ENCODE measurements around the gene SMCO4.

SMCO4 gene

GRCh38 chr11:93528252-93528651, 14.9 kb downstream of the SMCO4 start:
- H3K4me3 ChIP-seq (ENCODE audit: low read length): no peak overlapping the region
- no peak for TF ChIP-seq ZNF274 (IDR thresholded peaks at IDR 0.05; ENCODE audit: low read depth, low read length)

GRCh38 chr11:93526641-93527583, 16.3 kb downstream of the SMCO4 start:
- H3K4me3 ChIP-seq (ENCODE audit: low read length): peak overlapping the region; percentile 32; the same call in 1 of the 2 replicates
- no peak for TF ChIP-seq ZNF274 (IDR thresholded peaks at IDR 0.05; ENCODE audit: low read depth, low read length)

GRCh38 chr11:93526346-93526633, 16.9 kb downstream of the SMCO4 start:
- peak overlapping the region; percentile 32; the same call in 1 of the 2 replicates for H3K4me3 ChIP-seq (ENCODE audit: low read length)
- no peak for TF ChIP-seq ZNF274 (IDR thresholded peaks at IDR 0.05; ENCODE audit: low read depth, low read length)

GRCh38 chr11:93525601-93526345, 17.4 kb downstream of the SMCO4 start:
- no peak for TF ChIP-seq ZNF274 (IDR thresholded peaks at IDR 0.05; ENCODE audit: low read depth, low read length)
- peak overlapping the region; percentile 32; the same call in 1 of the 2 replicates for H3K4me3 ChIP-seq (ENCODE audit: low read length)

DNA sequence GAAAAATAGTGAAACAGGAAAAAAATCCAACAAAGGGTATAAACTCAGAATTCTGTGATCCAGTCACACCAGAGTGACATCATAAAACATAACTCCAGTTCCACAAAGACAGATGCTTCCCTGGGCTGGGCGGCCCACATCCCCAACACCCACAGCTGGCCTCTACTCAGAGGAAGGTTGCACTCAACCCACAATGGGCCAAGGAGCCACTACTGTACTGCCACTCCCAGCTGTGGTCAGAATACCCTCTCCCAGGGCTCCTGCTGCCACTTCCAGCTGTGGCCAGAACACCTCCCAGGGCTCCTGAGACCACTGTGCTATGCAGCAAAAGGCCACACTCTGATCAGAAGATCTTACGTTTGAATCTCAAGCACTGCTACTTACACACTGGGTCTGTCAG, 18.3 kb downstream of the SMCO4 start:
- TF ChIP-seq ZNF274 (IDR thresholded peaks at IDR 0.05; ENCODE audit: low read depth, low read length): no peak
- H3K4me3 ChIP-seq (ENCODE audit: low read length): peak overlapping the region; percentile 53; the same call in 1 of the 2 replicates

- no peak for TF ChIP-seq ZNF274 (IDR thresholded peaks at IDR 0.05; ENCODE audit: low read depth, low read length)
- peak overlapping the region; percentile 53; the same call in 1 of the 2 replicates for H3K4me3 ChIP-seq (ENCODE audit: low read length)
These were observed 19.0 kb downstream of the SMCO4 start for GRCh38 chr11:93524173-93524536.

- H3K4me3 ChIP-seq (ENCODE audit: low read length): no peak overlapping the region
- TF ChIP-seq ZNF274 (IDR thresholded peaks at IDR 0.05; ENCODE audit: low read depth, low read length): no peak
These were observed 22.3 kb downstream of the SMCO4 start for GRCh38 chr11:93520726-93521509.

DNA sequence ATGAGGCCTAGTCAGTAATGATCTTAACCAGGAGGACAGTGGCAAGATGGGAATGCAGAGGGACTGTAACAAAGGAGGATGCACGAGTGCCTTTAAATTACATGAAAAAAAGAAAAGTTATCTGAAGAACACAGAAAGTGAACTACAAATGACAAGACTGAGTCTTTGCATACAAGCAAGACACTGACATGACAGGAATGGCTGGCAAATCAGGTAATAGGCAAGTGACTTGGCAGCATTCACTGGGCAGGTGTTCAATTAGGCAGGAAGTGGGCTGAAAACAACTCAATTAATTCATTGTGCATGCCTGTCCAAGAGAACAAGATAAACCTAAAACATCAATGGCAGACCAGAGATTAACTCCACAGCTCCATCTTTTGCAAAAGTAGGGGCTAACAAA, 24.0 kb downstream of the SMCO4 start:
- TF ChIP-seq ZNF274 (IDR thresholded peaks at IDR 0.05; ENCODE audit: low read depth, low read length): no peak
- H3K4me3 ChIP-seq (ENCODE audit: low read length): no peak overlapping the region

DNA sequence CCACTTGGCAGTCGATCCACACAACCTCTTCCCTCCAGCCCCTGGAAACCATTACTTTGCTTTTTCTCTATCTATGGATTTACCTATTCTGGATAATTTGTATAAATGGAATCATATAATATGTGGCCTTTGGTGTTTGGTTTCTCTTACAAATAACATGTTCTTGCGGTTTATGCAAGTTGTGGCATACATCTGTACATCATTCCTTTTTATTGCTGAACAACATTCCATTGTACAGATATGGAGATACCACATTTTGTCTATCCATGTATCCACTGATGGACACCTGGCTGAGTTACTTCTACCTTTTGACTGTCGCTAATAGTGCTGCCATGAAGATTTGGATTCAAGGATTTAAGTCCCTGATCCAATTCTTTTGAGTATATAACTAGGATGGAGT, 25.1 kb downstream of the SMCO4 start:
- no peak for TF ChIP-seq ZNF274 (IDR thresholded peaks at IDR 0.05; ENCODE audit: low read depth, low read length)
- H3K4me3 ChIP-seq (ENCODE audit: low read length): no peak overlapping the region

DNA sequence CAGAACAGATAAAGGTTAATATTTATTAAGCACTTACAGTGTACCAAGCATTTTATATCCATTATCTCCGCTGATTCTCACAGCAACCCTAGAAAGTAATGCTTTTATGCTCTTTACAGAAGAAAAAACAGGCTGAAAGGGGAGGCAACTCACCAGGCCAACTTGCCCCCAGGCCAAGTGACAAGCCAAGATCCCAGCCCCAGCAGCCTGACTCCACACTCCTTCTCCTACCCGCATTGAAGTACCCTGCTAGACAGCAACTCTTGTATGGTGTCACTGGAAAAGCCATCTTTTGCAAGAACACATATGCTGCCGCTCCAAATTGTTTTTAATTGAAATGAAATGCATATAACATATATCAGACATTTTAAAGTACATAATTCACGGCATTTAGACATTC, 25.6 kb downstream of the SMCO4 start:
- no peak for TF ChIP-seq ZNF274 (IDR thresholded peaks at IDR 0.05; ENCODE audit: low read depth, low read length)
- H3K4me3 ChIP-seq (ENCODE audit: low read length): no peak overlapping the region

GRCh38 chr11:93517041-93517440, 26.1 kb downstream of the SMCO4 start:
- no peak for TF ChIP-seq ZNF274 (IDR thresholded peaks at IDR 0.05; ENCODE audit: low read depth, low read length)
- H3K4me3 ChIP-seq (ENCODE audit: low read length): no peak overlapping the region

- TF ChIP-seq ZNF274 (IDR thresholded peaks at IDR 0.05; ENCODE audit: low read depth, low read length): no peak
- H3K4me3 ChIP-seq (ENCODE audit: low read length): no peak overlapping the region
These were observed 27.7 kb downstream of the SMCO4 start for GRCh38 chr11:93515441-93516025.

DNA sequence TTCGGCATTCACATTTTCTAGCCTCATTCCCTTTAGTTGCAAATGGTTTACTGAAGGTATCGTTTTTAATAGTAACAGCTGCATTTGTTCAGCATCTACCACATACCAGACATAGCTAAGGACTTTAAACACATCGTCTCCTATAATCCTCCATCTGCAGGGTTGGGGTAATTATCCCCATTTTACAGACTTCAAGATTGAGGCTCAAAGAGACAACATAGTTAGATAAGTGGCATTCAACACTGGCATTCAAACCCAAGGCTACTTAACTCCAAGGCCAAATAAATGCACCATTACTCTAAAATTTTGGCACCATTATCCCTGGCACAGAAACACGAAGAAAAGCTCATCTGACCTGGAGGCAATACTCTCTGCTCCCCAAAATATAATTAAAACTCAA, 28.5 kb downstream of the SMCO4 start:
- no peak for TF ChIP-seq ZNF274 (IDR thresholded peaks at IDR 0.05; ENCODE audit: low read depth, low read length)
- H3K4me3 ChIP-seq (ENCODE audit: low read length): no peak overlapping the region

DNA sequence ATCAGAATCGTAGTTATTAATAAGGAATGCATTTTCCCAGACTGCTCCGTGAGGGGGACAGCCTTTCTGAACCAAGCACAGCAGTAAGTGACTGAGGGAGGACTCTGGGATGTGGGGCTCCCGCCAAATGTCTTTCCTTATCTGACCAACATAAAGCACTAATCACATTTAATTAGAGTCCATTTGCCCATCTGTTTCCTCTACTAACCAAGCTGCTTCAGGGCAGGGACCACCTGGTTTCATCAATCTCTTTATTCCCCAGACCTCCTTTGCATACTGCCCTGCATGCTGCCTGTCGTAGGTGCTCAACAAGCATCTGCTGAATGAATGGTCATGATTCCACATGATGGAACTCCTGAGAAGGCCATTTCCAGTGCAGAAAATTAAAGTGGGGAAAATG, 29.4 kb downstream of the SMCO4 start:
- no peak for TF ChIP-seq ZNF274 (IDR thresholded peaks at IDR 0.05; ENCODE audit: low read depth, low read length)
- no peak overlapping the region for H3K4me3 ChIP-seq (ENCODE audit: low read length)
